Osteoblast (primary cell): Measurements from ENCODE around the gene MZF1. TPM values are rescaled to one million over a fixed set of nuclear protein-coding genes. Genes with fewer than 3 reads are reported as not detected.

Experiments
- DNase-seq: peaks from one replicate; pipeline ENCODE4 v3.0.0; 2011; ENCODE audit warnings: low spot score, mixed read lengths; ENCODE audit not compliant: insufficient read length; ENCODE audit errors: missing footprints
- H2AFZ ChIP-seq: 2 replicates; pipeline ENCODE4 v1.6.0; 2011; ENCODE audit warnings: mild to moderate bottlenecking, low read length
- H3K27ac ChIP-seq: 2 replicates; pipeline ENCODE4 v1.5.1; 2011; ENCODE audit warnings: mild to moderate bottlenecking, low read depth, low read length, moderate library complexity
- H3K27me3 ChIP-seq: 2 replicates; pipeline ENCODE4 v1.6.0; 2012; ENCODE audit warnings: mild to moderate bottlenecking, control low read depth, inconsistent platforms, low read length, moderate library complexity; ENCODE audit not compliant: insufficient read depth
- H3K36me3 ChIP-seq: 2 replicates; pipeline ENCODE4 v1.5.1; 2011; ENCODE audit warnings: mild to moderate bottlenecking, low read length, control low read depth, moderate library complexity; ENCODE audit not compliant: insufficient read depth
- H3K4me1 ChIP-seq: 2 replicates; pipeline ENCODE4 v1.5.1; 2011; ENCODE audit warnings: mild to moderate bottlenecking, low read length, control low read depth, moderate library complexity; ENCODE audit not compliant: insufficient read depth
- H3K4me2 ChIP-seq: 2 replicates; pipeline ENCODE4 v1.6.0; 2011; ENCODE audit warnings: mild to moderate bottlenecking, low read length; ENCODE audit not compliant: insufficient read depth
- H3K4me3 ChIP-seq: fragments of 200-600 bp; sonication (generic); 3 replicates; pipeline ENCODE4 v1.5.1; 2012; ENCODE audit warnings: mild to moderate bottlenecking, low read length, inconsistent platforms; ENCODE audit not compliant: insufficient read depth
- H3K79me2 ChIP-seq: 2 replicates; pipeline ENCODE4 v1.6.0; 2012; ENCODE audit warnings: mild to moderate bottlenecking, low read length, control low read depth, inconsistent platforms; ENCODE audit not compliant: insufficient read depth
- H3K9me3 ChIP-seq: 2 replicates; pipeline ENCODE4 v1.5.1; 2011; ENCODE audit warnings: low read depth, low read length, control low read depth
- H4K20me1 ChIP-seq: 2 replicates; pipeline ENCODE4 v1.6.0; 2012; ENCODE audit warnings: mild to moderate bottlenecking, low read length, control low read depth; ENCODE audit not compliant: insufficient read depth
- CTCF ChIP-seq: IDR thresholded peaks from 2 replicates; pipeline ENCODE4 v1.5.1; 2011; ENCODE audit warnings: mild to moderate bottlenecking, low read depth, low read length, moderate library complexity; ENCODE audit errors: extremely low read depth
- total RNA-seq: library from RNA; depleted of rRNA; stranded (reverse); fragments of >200 nt; gene quantifications from 2 replicates; pipeline ENCODE4 v1.2.3, GENCODE V29; 2012

MZF1 gene
- total RNA-seq, 1 donor = 23.9 TPM

GRCh38 chr19:58515259-58515658 is 57.9 kb downstream of the MZF1 start:
- Histone ChIP-seq H3K79me2 (peaks cover 45% of the 10 kb centered on the region), H3K9me3 (no peaks in the 10 kb centered on the region), H3K27ac (no peak overlapping the region), H3K4me3 (no peak overlapping the region), H3K4me2 (no peak overlapping the region), H3K4me1 (peaks cover 11% of the 10 kb centered on the region), H4K20me1 (peaks cover 24% of the 10 kb centered on the region), H3K27me3 (no peaks in the 10 kb centered on the region), H3K36me3 (peaks cover 9% of the 10 kb centered on the region), H2AFZ (no peak overlapping the region)
- TF ChIP-seq CTCF = no peak
- no peak for DNase-seq

GRCh38 chr19:58514564-58515022 is 58.5 kb downstream of the MZF1 start:
- peaks cover 10% of the 10 kb centered on the region for H3K4me1 ChIP-seq
- peak overlapping the region; percentile 77 for H3K4me2 ChIP-seq
- no peak overlapping the region for H2AFZ ChIP-seq
- H3K4me3 ChIP-seq = peak overlapping the region; percentile 68
- H3K9me3 ChIP-seq = no peaks in the 10 kb centered on the region
- peak; percentile 73 for DNase-seq
- H4K20me1 ChIP-seq = peaks cover 24% of the 10 kb centered on the region
- H3K36me3 ChIP-seq = peaks cover 9% of the 10 kb centered on the region
- H3K27ac ChIP-seq = no peak overlapping the region
- TF ChIP-seq CTCF = no peak
- H3K27me3 ChIP-seq = no peaks in the 10 kb centered on the region
- H3K79me2 ChIP-seq = peaks cover 45% of the 10 kb centered on the region

- DNase-seq = peak; percentile 99
- Histone ChIP-seq H3K4me1 (peaks cover 10% of the 10 kb centered on the region), H3K4me2 (peak overlapping the region; percentile 77), H4K20me1 (peaks cover 24% of the 10 kb centered on the region), H3K4me3 (peak overlapping the region; percentile 68), H3K27me3 (no peaks in the 10 kb centered on the region), H2AFZ (peak overlapping the region; percentile 56), H3K79me2 (peaks cover 45% of the 10 kb centered on the region), H3K27ac (peak overlapping the region; percentile 48), H3K36me3 (peaks cover 9% of the 10 kb centered on the region), H3K9me3 (no peaks in the 10 kb centered on the region)
- TF ChIP-seq CTCF = peak; percentile 79
Observed at GRCh38 chr19:58513694-58514563, 59.2 kb downstream of the MZF1 start.

- H3K36me3 ChIP-seq = peaks cover 9% of the 10 kb centered on the region
- no peaks in the 10 kb centered on the region for H3K27me3 ChIP-seq
- H3K27ac ChIP-seq = no peak overlapping the region
- DNase-seq = peak; percentile 63
- no peak overlapping the region for H3K4me3 ChIP-seq
- no peak for TF ChIP-seq CTCF
- no peak overlapping the region for H2AFZ ChIP-seq
- H4K20me1 ChIP-seq = peaks cover 19% of the 10 kb centered on the region
- no peaks in the 10 kb centered on the region for H3K9me3 ChIP-seq
- H3K4me2 ChIP-seq = no peak overlapping the region
- peaks cover 4% of the 10 kb centered on the region for H3K4me1 ChIP-seq
- peaks cover 38% of the 10 kb centered on the region for H3K79me2 ChIP-seq
Observed at GRCh38 chr19:58513213-58513693, 59.9 kb downstream of the MZF1 start.
